HG03457 (cell line): ENCODE measurements around the gene CYTH2.
A peak's percentile ranks its signal among the peaks of the same experiment; 100 is the strongest.

Source experiments
- ATAC-seq: cut with Tn5 transposase; IDR thresholded peaks from one replicate; pipeline ENCODE4 v1.9.1; 2021; ENCODE audit warnings: moderate number of reproducible peaks; ENCODE audit not compliant: unreplicated experiment

Gene CYTH2

DNA sequence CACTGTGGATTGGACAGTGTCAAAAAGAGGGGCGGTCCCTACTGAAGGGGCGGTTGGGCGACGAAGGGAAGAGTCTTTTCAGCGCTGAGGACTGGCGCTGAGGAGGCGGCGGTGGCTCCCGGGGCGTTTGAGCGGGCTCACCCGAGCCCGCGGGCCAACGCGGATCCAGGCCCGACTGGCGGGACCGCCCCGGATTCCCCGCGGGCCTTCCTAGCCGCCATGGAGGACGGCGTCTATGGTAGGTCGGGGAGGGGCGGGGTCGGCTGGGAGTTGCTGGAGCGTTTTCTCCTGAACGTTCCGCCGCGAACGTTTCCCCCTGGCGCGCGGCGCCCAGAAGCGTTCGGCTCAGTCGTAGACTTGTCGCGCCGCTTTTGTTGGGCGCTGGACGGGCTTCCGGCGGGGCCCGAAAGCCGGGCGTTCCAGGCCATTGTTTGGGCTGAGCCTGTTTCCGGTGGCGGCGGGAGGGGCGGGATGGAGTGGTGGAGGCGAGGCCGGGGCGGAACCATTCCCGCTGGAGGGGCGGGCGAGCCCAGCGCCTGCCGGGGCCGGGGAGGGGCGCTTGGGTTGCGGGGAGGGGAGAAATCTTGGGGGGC, at the start of gene CYTH2:
Gene CYTH2 (plus strand): TSS at position 81 of the 593 bp plus-strand sequence. CDS start 139 bp downstream, at position 220.
- ATAC-seq = no peak

DNA sequence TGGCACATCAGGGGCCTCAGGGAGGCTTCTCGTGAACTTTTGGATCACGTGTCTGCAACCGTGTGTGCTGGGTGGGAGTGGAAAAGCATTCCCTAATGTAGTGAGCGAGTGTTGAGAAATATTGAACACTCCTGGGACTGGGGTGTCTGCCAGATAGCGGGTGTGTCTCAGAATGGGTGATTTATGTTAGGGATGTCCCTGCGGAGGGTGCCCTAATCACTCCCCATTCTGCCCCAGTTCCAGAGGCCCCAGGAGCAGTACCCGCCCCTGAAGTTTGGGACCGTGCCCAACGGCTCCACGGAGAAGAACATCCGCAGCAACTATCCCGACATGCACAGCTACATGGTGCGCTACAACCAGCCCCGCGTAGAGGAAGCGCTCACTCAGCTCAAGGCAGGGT, 47.6 kb upstream of the CYTH2 start:
- ATAC-seq = no peak

DNA sequence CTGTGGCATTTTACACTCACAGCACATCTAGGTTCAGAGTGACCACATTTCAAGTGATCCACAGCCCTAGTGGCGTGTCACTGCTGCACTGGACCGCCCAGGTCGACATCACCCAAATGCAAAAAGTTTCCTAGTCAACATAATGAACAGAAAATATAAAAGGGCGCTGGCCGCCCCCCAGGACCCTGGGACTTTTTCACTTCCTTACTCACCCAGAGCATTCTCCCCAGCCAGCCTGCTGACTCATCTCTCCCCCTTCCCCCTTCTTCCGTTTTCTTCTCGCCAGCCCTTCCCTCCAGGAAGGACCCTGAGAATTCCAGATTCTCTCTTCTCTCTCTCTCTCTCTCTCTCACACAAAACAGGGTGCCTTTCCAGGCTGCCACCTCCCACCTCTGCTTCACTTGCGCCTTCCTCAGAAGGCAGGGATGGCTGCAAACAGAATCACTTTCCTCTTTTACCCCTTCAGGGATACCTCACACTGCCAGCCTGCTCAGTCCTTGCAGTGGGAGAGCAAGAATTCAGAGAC, 44.4 kb upstream of the CYTH2 start:
- no peak for ATAC-seq

GRCh38 chr19:48428670-48429069, 40.5 kb upstream of the CYTH2 start:
- ATAC-seq = no peak

GRCh38 chr19:48433337-48433736, 35.8 kb upstream of the CYTH2 start:
- ATAC-seq = no peak

GRCh38 chr19:48436586-48436985, 32.6 kb upstream of the CYTH2 start:
- no peak for ATAC-seq

DNA sequence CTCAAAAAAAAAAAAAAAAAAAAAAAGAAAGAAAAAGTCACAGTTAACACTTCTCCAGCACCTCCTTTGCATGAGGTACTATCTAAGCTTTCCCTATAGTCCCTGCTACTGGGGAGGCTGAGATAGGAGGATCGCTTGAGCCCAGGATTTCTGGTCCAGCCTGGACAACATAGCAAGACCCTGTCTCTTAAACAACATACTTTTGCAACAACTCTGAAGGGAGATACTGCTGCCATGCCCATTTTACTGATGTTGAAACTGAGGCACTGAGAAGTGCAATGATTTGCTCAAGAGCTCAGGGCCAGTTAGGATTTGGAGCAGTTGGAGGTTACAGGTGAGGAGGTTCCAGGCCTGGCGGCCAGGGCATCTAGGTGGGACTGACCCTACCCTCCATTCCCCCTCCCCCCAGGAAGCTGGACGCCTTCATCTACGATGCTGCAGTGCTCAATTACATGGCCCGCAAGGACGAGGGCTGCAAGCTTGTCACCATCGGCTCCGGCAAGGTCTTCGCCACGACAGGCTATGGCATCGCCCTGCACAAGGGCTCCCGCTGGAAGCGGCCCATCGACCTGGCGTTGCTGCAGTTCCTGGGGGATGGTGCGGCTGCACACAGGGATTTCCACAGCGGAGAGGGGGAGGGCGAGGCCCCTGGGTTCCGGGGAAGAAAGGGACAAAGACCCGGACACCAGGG, 27.7 kb upstream of the CYTH2 start:
- ATAC-seq = no peak

DNA sequence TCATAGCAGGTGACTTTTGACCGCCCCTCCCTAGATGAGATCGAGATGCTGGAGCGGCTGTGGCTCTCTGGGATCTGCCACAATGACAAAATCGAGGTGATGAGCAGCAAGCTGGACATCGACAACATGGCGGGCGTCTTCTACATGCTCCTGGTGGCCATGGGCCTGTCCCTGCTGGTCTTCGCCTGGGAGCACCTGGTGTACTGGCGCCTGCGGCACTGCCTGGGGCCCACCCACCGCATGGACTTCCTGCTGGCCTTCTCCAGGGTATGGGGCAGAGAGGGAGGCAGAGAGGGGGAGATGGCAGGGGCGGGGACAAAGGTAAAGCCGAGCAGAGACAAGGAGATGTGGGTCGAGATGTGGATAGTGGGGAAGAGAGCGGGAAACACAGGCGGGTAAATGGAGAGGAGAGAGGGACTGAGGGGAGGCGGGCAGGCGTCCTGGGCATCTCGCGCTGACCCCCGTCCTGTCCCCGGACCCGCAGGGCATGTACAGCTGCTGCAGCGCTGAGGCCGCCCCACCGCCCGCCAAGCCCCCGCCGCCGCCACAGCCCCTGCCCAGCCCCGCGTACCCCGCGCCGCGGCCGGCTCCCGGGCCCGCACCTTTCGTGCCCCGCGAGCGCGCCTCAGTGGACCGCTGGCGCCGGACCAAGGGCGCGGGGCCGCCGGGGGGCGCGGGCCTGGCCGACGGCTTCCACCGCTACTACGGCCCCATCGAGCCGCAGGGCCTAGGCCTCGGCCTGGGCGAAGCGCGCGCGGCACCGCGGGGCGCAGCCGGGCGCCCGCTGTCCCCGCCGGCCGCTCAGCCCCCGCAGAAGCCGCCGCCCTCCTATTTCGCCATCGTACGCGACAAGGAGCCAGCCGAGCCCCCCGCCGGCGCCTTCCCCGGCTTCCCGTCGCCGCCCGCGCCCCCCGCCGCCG, 26.8 kb upstream of the CYTH2 start:
- no peak for ATAC-seq

GRCh38 chr19:48443256-48443655, 25.9 kb upstream of the CYTH2 start:
- ATAC-seq = no peak

DNA sequence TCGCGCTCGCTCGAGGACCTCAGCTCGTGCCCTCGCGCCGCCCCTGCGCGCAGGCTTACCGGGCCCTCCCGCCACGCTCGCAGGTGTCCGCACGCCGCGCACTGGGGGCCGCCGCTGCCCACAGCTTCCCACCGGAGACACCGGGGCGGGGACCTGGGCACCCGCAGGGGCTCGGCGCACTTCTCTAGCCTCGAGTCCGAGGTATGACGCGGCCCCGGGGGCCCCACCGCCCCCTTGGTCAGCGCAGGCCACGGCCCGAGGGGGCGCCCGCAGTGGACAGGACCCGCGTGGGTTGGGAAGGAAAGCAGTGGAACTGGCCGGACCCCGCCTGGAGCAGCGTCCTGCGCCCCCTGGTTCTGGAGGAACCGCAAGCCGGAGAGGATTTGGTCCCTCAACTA, 25.4 kb upstream of the CYTH2 start:
- no peak for ATAC-seq

DNA sequence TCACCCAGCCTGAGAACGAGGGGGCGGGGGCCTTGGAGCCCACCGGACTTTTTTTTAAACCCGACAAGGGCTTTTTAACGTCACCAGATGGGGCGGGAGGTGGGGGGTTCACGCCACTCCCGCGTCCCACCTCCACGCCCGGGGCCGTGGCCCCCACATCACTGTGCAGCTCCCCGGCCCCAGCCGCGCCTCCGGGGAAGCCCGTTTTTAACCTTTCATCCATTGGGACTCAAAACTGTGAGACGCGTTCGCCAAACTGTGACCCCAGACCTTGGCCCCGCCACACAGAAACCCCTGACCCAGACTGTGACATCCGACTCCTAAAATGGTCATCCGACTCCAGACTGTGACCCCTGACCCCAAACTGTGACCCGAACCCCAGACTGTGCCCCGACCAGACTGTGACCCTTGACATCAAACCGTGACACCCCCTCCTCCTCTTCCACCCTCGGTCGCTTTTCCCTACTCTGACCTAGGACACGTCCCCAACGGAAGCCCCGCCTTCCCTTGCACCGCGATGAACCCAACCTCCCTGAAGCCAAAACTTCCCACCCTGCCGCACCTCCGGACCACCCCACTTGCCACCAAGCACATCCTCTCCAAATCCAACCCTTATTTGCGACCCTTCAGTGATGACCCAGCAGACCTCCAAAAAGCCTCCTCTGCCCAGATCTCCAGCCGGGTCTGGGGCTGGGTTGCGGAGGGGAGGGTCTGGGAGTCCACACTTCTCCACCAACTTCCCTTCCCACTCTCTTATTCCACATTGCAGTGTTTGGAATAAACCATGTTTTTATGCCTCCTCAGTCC, 24.8 kb upstream of the CYTH2 start:
- no peak for ATAC-seq

DNA sequence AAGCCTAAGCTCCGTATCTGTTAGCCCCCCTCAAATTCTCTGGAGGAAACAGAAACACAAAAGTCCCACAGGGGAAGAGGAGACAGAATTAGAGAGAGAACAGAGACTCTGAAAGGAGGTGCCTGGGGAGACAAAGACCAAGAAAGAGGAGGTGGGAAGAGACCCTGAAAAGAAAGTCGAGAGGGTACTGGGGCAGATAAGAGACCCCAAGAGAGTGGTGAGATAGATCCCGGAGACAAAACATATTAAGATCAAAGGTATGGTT, 24.3 kb upstream of the CYTH2 start:
- ATAC-seq = no peak

DNA sequence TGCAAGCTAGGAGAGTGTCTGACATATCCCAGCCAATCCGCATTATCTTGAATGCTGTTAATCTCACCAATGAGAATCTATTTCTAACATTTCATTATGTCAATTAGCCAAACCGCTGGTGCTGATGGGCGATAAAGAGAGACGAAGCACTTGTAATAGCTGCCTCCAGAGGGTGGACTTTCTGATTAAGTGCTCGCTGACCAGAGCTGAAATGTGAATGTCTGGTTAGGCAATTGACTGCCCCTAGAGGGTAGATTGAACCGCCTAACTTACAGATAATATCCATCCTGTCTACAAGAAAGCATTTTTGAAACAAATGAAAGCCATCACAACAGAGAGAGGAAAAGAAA, 23.9 kb upstream of the CYTH2 start:
- ATAC-seq = peak; percentile 13

DNA sequence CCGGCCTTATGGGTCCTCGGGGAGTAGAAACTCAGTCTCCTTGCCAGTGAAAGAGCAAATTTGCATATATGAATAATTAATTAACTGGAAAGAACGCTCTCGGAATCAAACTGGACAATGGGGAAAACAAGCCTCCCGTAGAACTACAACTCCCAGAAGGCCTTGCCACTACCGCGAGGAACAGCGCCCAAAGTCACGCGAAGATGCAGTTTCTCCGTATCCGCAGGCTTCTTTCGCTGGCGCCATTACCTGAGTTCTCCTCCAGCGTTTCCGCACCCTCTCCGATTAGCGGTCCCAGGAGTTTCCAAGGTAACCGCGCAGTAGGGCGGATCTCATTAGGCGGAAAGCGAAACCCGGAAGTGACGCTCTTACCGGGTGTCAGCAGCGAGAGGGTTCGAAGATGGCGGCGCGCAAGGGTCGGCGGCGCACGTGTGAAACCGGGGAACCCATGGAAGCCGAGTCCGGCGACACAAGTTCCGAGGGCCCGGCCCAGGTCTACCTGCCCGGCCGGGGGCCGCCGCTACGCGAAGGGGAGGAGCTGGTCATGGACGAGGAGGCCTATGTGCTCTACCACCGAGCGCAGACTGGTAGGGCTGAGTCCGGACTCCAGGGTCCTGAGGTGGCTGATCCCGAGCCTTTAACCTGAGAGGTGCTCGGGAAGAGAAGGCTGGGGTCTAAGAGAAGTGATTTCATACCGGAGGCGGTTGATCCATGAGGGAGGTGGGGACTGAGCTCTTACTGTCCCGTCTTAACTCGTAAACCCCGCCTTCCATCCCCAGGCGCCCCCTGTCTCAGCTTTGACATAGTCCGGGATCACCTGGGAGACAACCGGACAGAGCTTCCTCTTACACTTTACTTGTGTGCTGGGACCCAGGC, 23.3 kb upstream of the CYTH2 start, which contains the start of gene GRWD1:
Gene GRWD1 (plus strand): TSS at position 378 of the 876 bp plus-strand sequence. CDS start 23 bp downstream, at position 401.
- peak; percentile 63 for ATAC-seq

DNA sequence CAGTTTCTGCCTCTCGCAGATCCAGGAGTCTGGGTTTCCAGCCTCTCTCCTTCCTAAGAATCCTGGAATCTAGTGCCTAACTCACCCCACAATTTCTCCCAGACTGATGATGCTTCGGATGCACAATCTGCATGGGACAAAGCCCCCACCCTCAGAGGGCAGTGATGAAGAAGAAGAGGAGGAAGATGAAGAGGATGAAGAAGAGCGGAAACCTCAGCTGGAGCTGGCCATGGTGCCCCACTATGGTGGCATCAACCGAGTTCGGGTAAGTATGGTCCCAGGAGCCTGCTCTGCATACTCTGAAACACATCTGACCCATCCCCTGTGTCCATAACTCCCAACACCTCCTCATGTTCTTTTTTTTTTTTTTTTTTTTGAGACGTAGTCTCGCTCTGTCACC, 22.6 kb upstream of the CYTH2 start:
- ATAC-seq = no peak

DNA sequence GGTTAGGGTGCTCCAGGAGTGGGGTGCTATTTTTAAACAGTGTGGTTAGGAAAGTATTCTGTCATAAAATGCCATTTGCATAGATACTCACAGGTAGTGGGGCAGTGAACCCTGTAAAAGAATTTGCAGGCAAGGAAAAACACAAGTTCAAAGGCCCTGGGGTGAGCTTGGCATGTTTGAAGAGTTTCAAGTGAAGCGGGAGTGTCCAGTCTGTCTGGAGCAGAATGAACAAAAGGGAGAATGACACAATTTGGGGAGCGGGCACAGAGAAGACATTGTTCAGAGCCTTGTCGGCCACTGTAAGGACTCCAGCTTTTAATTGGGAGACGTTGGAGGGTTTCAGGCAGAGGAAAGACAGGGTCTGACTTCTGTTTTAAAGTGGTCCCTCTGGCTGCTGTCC, 20.6 kb upstream of the CYTH2 start:
- no peak for ATAC-seq

DNA sequence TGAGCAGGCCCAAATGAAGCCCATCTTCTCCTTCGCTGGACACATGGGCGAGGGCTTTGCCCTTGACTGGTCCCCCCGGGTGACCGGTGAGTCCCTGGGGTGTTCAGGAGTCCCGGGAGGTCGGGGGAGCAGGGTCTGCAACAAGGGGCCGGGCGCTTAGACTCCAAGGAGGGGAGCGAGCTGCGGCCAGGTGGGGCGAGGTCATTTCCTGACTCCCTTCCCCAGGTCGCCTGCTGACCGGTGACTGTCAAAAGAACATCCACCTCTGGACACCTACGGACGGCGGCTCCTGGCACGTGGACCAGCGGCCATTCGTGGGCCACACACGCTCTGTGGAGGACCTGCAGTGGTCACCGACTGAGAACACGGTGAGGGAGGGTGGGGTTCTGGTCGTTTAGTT, 18.7 kb upstream of the CYTH2 start:
- no peak for ATAC-seq

GRCh38 chr19:48450863-48451262, 18.3 kb upstream of the CYTH2 start:
- no peak for ATAC-seq

- no peak for ATAC-seq
Observed at GRCh38 chr19:48451624-48452023, 17.5 kb upstream of the CYTH2 start.
